ENCODE measurements around the gene PIK3R6.
"Not testable (repeated sequence)": the region's sequence is repeated elsewhere in the genome, so short reads cannot be mapped to it uniquely, and the experiment has no call there.

PIK3R6 gene

GRCh38 chr17:8872705-8873435 lies 5.4 kb upstream of the PIK3R6 start:
- no peak for DNase-seq (ENCODE audit: low read depth)

GRCh38 chr17:8872036-8872704 lies 4.7 kb upstream of the PIK3R6 start:
- DNase-seq (ENCODE audit: low read depth), result no peak

GRCh38 chr17:8871081-8871581 lies 3.7 kb upstream of the PIK3R6 start:
- DNase-seq (ENCODE audit: low read depth), result no peak

- no peak for DNase-seq (ENCODE audit: low read depth)
Observed at GRCh38 chr17:8870406-8871040, 3.0 kb upstream of the PIK3R6 start.

- DNase-seq (ENCODE audit: low read depth), result no peak
Observed at GRCh38 chr17:8869114-8869815, 1.8 kb upstream of the PIK3R6 start.

GRCh38 chr17:8868529-8868951 lies 1.1 kb upstream of the PIK3R6 start:
- DNase-seq (ENCODE audit: low read depth), result no peak

GRCh38 chr17:8868092-8868491 lies 618 bp upstream of the PIK3R6 start:
- DNase-seq (ENCODE audit: low read depth), result no peak

- DNase-seq (ENCODE audit: low read depth), result no peak
Observed at GRCh38 chr17:8865811-8866210, 1.7 kb downstream of the PIK3R6 start.

- no peak for DNase-seq (ENCODE audit: low read depth)
Observed at GRCh38 chr17:8865385-8865784, 2.1 kb downstream of the PIK3R6 start.

GRCh38 chr17:8862213-8863056 lies 5.0 kb downstream of the PIK3R6 start:
- no peak for DNase-seq (ENCODE audit: low read depth)

GRCh38 chr17:8861495-8862181 lies 5.8 kb downstream of the PIK3R6 start:
- DNase-seq (ENCODE audit: low read depth), result no peak

- no peak for DNase-seq (ENCODE audit: low read depth)
Observed at GRCh38 chr17:8859804-8860430, 7.6 kb downstream of the PIK3R6 start.

- DNase-seq (ENCODE audit: low read depth), result no peak
Observed at GRCh38 chr17:8859027-8859803, 8.3 kb downstream of the PIK3R6 start.

GRCh38 chr17:8857919-8858318 lies 9.6 kb downstream of the PIK3R6 start:
- DNase-seq (ENCODE audit: low read depth), result no peak

- no peak for DNase-seq (ENCODE audit: low read depth)
Observed at GRCh38 chr17:8856869-8857575, 10.5 kb downstream of the PIK3R6 start.

- DNase-seq (ENCODE audit: low read depth), result not testable (repeated sequence)
Observed at GRCh38 chr17:8856205-8856603, 11.3 kb downstream of the PIK3R6 start.

GRCh38 chr17:8855477-8856204 lies 11.8 kb downstream of the PIK3R6 start:
- DNase-seq (ENCODE audit: low read depth), result no peak

- DNase-seq (ENCODE audit: low read depth), result no peak
Observed at GRCh38 chr17:8851600-8851999, 15.9 kb downstream of the PIK3R6 start.

All from T follicular helper cell (primary cell).